ENCODE results near the gene NTF4.
"Not testable (repeated sequence)": the region's sequence is repeated elsewhere in the genome, so short reads cannot be mapped to it uniquely, and the experiment has no call there.

NTF4 gene

DNA sequence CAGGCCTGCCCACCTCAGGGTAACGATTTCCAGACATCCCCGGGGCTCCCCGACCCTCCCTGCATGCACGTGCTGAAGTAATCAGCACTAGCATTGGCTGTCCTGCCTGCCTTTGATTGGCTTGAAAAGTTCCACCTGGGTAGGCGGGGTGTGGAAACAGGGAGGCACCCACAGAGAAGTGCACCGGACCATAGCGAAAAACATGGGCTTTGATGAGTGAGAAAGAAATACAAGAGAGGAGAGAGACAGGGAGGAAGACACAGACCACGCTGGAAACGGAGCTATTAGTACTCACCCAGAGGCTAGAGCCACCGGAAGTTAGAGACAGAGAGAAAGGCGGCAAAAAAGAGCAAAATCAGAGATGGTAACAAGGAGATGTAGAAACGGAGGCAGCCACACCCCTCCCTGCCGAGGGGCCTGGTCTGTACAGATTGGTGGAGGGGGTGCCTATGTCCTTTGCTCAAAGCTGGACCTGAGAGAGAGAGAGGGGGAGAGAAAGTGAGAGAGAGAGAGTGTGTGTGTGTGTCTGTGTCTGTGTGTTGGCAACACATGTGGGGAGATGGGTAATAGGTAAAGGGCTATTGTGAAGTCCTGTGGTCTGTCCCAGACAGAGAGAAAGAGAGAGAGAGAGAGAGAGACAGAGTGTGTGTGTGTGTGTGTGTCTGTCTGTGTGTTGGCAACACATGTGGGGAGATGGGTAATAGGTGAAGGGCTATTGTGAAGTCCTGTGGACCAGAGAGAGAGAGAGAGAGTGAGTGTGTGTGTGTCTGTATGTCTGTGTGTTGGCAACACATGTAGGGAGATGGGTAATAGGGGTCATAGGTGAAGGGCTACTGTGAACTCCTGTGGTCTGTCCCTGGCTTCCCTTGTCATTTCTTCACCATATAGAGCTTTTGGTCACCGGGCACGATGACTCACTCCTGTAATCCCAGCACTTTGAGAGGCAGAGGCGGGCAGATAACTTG lies 43.4 kb downstream of the NTF4 start:
- no peak for DNase-seq (ENCODE audit: low read depth in 2 of 2)

GRCh38 chr19:49020342-49020741 lies 44.3 kb downstream of the NTF4 start:
- DNase-seq (ENCODE audit: low read depth in 2 of 2) = no peak

DNA sequence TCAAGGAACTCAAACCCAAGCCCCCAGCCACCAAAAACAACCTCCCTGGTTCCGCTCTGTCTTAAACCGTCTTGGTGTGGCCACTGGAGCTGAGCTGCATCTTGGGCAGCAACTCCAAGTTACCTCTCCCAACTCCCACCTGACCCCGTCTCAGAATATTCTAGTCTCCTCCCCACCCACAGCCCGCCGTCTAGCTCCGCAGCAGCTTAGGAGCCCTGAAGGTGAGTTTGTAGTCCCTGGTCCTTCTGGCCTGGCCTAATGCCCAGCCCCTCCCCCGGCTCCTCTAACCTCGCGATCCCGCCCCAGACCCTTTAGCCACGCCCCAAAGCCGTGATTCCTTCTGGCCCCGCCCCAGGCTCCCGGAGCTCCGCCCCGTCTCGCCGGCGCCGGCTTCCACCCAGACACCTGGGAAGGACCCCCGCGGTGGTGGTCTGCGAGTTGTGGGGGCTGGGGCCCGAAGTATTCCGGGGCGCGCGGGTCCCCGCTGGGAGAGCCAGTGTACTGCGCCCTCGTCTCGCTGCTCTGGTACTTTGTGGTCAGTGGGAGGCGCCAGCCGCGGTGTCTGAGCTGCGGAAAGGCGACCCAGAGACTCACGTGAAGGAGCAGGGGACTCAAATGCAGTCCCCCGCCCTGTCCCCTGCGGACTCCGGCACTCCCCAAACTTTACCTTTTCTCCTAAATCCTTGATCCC lies 45.2 kb downstream of the NTF4 start:
- DNase-seq (ENCODE audit: low read depth in 2 of 2) = peak; percentile 33 to 50

DNA sequence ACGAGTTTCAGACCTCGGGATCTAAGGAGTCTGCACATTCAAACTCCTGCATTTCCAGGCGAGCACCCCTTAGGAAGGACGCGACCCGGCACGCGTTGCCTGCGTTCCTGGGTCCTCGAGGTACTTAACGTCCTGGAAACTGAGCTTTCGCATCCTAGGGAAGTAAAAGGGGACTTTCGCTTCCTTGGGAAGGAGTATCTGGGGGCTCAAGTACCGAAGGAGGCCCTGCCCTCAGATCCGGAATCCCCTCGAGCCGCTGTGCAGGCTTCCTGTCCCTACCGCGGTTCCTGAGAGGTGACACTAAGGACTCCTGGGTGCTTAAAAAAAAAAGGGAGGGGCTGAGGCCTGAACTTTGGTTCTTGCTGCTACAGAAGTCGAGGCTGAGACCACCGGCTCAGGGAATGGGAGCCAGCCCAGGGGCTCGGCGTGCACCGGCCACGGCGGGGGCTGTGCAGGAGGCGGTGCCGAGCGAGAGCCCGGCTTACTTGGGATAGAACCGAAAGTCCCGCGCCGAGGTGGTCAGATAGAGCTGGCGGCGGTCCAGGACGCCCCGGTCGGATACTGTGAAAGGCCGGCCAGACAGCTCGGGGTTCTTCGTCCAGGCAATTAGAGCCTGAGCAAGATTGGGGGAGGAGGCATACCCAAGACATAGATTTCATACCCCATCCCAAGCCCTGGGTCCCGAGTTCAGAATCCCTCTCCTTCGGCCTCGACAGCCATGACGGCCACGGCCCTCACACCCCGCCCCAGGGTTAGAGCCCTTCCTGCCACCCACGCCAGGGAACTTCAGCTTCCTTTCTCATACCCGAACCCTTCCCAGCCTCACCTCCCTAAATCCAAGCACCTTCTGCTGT lies 46.0 kb downstream of the NTF4 start:
- not testable (repeated sequence) for DNase-seq (ENCODE audit: low read depth in 2 of 2)

DNA sequence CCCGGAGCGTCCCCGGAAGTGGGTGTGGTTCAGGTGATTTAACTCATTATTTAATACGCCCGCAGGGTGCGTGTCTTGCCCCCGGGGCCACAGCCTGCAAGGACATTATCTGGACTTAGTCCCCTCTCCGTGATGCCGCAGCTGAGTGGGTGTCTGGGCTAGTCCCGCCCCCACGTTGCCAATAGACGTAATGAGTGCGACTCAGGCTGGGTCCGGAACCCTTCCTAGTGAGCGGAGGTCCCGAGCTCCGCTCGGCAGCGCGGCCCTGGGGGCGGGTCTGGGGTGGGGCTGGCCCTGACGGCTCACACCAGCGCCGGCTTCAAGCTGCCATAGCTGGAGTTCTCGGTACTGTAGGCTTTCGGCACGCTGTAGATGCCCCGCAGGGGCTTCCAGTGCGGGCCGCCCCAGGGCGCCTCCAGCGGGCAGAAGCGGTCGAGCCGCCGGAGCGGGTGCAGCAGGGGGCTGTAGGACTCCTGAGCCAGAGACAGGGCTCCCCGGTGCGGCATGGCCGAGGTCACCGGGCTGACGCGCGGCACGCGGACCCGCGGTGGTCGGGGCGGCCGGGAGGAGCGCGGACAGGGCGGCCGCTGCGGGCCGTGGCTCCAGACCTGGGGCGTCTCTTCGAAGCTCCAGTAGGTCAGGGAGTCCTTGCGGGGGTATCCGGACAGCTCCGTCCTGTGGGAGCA lies 46.8 kb downstream of the NTF4 start:
- peak; percentile 20 to 51 for DNase-seq (ENCODE audit: low read depth in 2 of 2)

GRCh38 chr19:49017041-49017665 lies 47.5 kb downstream of the NTF4 start, which contains the start of gene LHB:
TSS of gene LHB (minus strand) at chr19:49017091. CDS start at chr19:49017081, 10 bp downstream.
- no peak for DNase-seq (ENCODE audit: low read depth in 2 of 2)

DNA sequence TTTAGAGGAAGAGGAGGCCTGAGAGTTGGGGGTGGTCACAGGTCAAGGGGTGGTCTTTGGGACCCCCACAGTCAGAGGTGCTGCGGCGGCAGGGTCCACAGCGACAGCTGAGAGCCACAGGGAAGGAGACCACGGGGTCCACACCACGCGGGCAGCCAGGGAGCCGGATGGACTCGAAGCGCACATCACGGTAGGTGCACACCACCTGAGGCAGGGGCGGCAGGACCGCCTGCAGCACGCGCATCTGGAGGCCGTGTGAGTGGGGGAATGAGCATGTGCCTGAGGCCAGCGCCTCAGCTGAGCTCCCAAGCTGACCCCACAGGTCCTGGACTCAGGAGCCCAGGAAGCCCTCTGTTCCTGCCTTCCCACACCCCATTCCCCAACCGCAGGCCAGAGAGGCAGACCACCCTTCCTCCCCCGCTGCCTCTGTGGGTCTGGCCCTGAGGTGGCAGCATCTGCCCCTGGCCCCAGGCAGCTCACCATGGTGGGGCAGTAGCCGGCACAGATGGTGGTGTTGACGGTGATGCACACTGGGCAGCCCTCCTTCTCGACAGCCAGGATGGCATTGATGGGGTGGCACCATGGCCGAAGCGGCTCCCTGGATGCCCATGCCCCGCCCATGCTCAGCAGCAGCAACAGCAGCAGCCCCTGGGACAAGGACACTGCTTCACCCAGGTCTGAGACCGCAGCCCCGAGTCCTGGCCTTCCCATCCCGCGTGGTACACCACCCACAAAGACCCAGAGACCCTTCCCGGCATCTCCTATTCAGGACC lies 48.4 kb downstream of the NTF4 start:
- DNase-seq (ENCODE audit: low read depth in 2 of 2) = no peak

GRCh38 chr19:49014870-49015255 lies 49.8 kb downstream of the NTF4 start:
- DNase-seq (ENCODE audit: low read depth in 2 of 2) = no peak

DNA sequence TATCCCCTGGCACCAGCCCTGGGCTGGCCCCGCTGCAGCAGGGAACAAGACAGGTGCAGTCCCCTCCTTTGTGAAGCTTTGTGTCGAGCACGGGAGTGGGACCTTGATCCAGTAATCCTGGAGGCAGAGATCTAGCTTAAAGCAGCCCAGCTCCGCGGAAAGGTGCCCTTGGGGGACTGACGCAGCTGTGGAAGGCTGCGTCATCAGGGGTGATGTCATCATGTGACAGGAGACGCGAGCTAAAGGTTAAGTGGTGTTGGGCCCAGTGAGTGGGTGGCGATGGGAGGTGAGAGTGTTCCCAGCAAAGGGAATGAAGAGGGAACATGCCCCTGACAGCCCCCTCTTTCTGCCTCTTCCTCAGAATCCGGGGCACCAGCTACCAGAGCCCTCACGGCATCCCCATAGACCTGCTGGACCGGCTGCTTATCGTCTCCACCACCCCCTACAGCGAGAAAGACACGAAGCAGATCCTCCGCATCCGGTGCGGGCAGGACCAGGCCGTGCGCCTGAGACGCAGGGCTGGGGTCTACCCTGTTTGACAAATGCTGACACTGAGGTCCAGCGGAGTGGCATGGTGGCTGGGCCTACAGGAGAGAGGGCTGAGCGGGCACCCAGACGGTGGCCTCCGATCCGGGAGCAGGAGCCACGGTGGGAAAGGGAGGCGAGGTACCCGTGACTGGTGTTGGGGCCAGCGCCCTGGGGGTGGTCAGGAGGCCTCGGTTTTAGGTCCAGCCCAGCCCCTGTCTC lies 50.3 kb downstream of the NTF4 start:
- DNase-seq (ENCODE audit: low read depth in 2 of 2) = no peak

GRCh38 chr19:49011194-49011593 lies 53.4 kb downstream of the NTF4 start:
- DNase-seq (ENCODE audit: low read depth in 2 of 2) = no peak
